Upper lobe of left lung (tissue), 6 donors: ENCODE results near the gene NOM1. TPM values are rescaled to one million over a fixed set of nuclear protein-coding genes. Genes with fewer than 3 reads are reported as not detected.
"Not testable (repeated sequence)": the region's sequence is repeated elsewhere in the genome, so short reads cannot be mapped to it uniquely, and the experiment has no call there.

ENCODE experiments used
- ATAC-seq, 2 donors: fragments of 200-7000 bp; cut with Tn5 transposase; one replicate each; pipeline ENCODE4 v1.9.1; 2022; ENCODE audit warnings: mild to moderate bottlenecking in 2 of 2, moderate library complexity in 2 of 2; ENCODE audit not compliant: low FRiP score in 2 of 2
- DNase-seq, 2 donors: peaks; one replicate each; pipeline ENCODE4 v3.0.0-alpha.2; 2019 to 2020
- H3K27ac ChIP-seq, 4 donors: fragments of 200-600 bp; sonication (generic); one replicate each; pipeline ENCODE4 v1.5.1; 2016 to 2019
- H3K27me3 ChIP-seq, 4 donors: fragments of 200-600 bp; sonication (generic); one replicate each; pipeline ENCODE4 v1.5.1; 2017 to 2019
- H3K36me3 ChIP-seq, 4 donors: fragments of 200-600 bp; sonication (generic); one replicate each; pipeline ENCODE4 v1.5.1; 2016 to 2019
- H3K4me1 ChIP-seq, 4 donors: fragments of 200-600 bp; sonication (generic); one replicate each; pipeline ENCODE4 v1.5.1; 2018 to 2019
- H3K4me3 ChIP-seq, 4 donors: fragments of 200-600 bp; sonication (generic); one replicate each; pipeline ENCODE4 v1.5.1; 2017 to 2019; ENCODE audit warnings: mild to moderate bottlenecking in 2 of 4, moderate library complexity in 1 of 4
- H3K9me3 ChIP-seq, 4 donors: fragments of 200-600 bp; sonication (generic); one replicate each; pipeline ENCODE4 v1.5.1; 2018 to 2019
- CTCF ChIP-seq, 6 experiments: fragments of 450-650 bp in 4 of 6; fragments of 200-600 bp in 2 of 6; sonication (generic) in 2 of 6; IDR thresholded peaks; one replicate each; pipeline ENCODE4 v1.5.1; 2016 to 2019; ENCODE audit warnings: antibody characterized with exemption in 6 of 6
- EP300 ChIP-seq, 4 donors: sonication (generic); formaldehyde crosslinking; IDR thresholded peaks; one replicate each; pipeline ENCODE4 v1.5.1; 2017; ENCODE audit warnings: antibody characterized with exemption in 4 of 4, control low read depth in 2 of 4
- POLR2A ChIP-seq, 4 donors: fragments of 450-650 bp; IDR thresholded peaks; one replicate each; pipeline ENCODE4 v1.5.1; 2016 to 2017; ENCODE audit warnings: antibody characterized with exemption in 4 of 4, mild to moderate bottlenecking in 2 of 4
- POLR2AphosphoS5 ChIP-seq, 2 donors: sonication (generic); formaldehyde crosslinking; IDR thresholded peaks; one replicate each; pipeline ENCODE4 v1.5.1; 2017; ENCODE audit warnings: antibody characterized with exemption in 2 of 2
- WGBS, 2 donors: methylation state at CpG; one replicate each; pipeline ENCODE4 v1.1.5; 2017 to 2018; 5-methylcytosine and 5-hydroxymethylcytosine counted together
- total RNA-seq, 6 donors: library from RNA; depleted of rRNA in 4 of 6; stranded (reverse); fragments of >200 nt in 4 of 6; gene quantifications; one replicate each; pipeline versions ENCODE4 v1.1.0 to v1.2.1, GENCODE V29; 2016 to 2021
- donor health status: DM: no; HTN: no; CAD: no; lungs with moderate emphysema.
- donor health status: DM: no; HTN: yes; CAD: no; lungs with severe emphysema.

Gene NOM1
- total RNA-seq, 6 donors from 2014 or later: 18.7 to 49.2 (median 22.8) TPM

GRCh38 chr7:156943091-156944041 lies 6.1 kb upstream of the NOM1 start:
- DNase-seq: peak in 1 of 2 donors; percentile 70
- no peak overlapping the region for H3K4me3 ChIP-seq
- no peaks in the 10 kb centered on the region for H3K9me3 ChIP-seq
- H3K36me3 ChIP-seq: no peaks in the 10 kb centered on the region
- H3K27me3 ChIP-seq: peaks cover 0 to 6% (median 2%) of the 10 kb centered on the region in 4 donors
- ATAC-seq: peak; percentile 19 to 52
- H3K4me1 ChIP-seq: peaks cover 0 to under 1% (median 0%) of the 10 kb centered on the region in 4 donors
- no peak for TF ChIP-seq EP300 (IDR thresholded peaks at IDR 0.05)
- no peak for TF ChIP-seq CTCF (IDR thresholded peaks at IDR 0.05)
- no peak for TF ChIP-seq POLR2AphosphoS5 (IDR thresholded peaks at IDR 0.05)
- no peak for TF ChIP-seq POLR2A (IDR thresholded peaks at IDR 0.05)
- H3K27ac ChIP-seq: no peak overlapping the region
- 29 to 52% methylated on average over 27 to 28 of the region's 36 CpGs for whole genome bisulfite sequencing, 2 donors

GRCh38 chr7:156944876-156945275 lies 4.6 kb upstream of the NOM1 start:
- Histone ChIP-seq H3K9me3 (no peaks in the 10 kb centered on the region), H3K36me3 (no peaks in the 10 kb centered on the region), H3K27ac (no peak overlapping the region), H3K4me1 (peaks cover 0 to 11% (median 3%) of the 10 kb centered on the region in 4 donors), H3K27me3 (peaks cover 0 to 6% (median 2%) of the 10 kb centered on the region in 4 donors), H3K4me3 (no peak overlapping the region)
- TF ChIP-seq POLR2AphosphoS5 (IDR thresholded peaks at IDR 0.05) (no peak), EP300 (IDR thresholded peaks at IDR 0.05) (no peak), POLR2A (IDR thresholded peaks at IDR 0.05) (no peak)
- DNase-seq (no peak), ATAC-seq (no peak)
- WGBS, 2 donors: 45 to 75% methylated on average over 5 to 9 of the region's 9 CpGs

DNA sequence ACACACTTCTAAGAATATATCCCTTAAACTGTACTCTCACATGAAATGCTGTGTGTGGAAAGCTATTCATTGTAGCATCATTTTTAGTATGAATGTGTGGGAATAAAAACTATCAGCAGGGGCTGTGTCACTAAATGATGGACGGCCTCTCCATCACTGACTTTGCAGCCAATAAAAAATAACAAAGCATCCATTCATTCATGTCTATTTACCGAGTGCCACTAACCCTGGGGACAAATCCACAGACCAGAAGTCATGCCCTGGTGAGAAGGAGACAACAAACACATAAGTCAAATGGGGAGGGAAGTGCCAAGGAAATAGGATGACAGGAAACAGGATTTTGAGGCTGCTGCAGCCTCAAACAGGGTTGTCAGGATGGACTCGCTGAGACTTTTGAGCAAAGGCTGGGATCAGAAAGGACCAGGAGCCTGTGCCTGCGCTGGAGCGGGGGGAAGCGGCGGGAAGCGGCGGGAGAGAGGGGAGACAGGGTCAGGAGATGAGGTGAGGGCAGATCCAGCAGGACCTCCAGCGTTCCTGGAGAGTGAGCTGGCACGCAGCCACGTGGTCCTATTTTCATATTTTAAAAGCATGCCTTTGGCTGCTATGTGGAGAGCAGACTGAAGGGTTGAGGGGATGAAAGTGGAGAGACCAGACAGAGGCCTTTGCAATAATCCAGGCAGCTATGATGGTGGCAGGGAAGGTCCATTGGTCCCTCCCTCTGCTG lies 2.2 kb upstream of the NOM1 start:
- H3K4me1 ChIP-seq: peaks cover 20 to 35% (median 24%) of the 10 kb centered on the region in 4 donors
- H3K27ac ChIP-seq: no peak overlapping the region
- 52 to 70% methylated on average over 12 of the region's 12 CpGs for WGBS, 2 donors
- H3K4me3 ChIP-seq: no peak overlapping the region
- ATAC-seq: no peak
- TF ChIP-seq EP300 (IDR thresholded peaks at IDR 0.05): no peak
- no peak for TF ChIP-seq CTCF (IDR thresholded peaks at IDR 0.05)
- no peak for TF ChIP-seq POLR2A (IDR thresholded peaks at IDR 0.05)
- no peak for TF ChIP-seq POLR2AphosphoS5 (IDR thresholded peaks at IDR 0.05)
- no peak for DNase-seq
- no peaks in the 10 kb centered on the region for H3K9me3 ChIP-seq
- peaks cover 0 to 6% (median 2%) of the 10 kb centered on the region in 4 donors for H3K27me3 ChIP-seq
- peaks cover 0 to 3% (median 0%) of the 10 kb centered on the region in 4 donors for H3K36me3 ChIP-seq

GRCh38 chr7:156948361-156948760 lies 1.2 kb upstream of the NOM1 start:
- Histone ChIP-seq H3K36me3 (peaks cover under 1 to 14% (median 9%) of the 10 kb centered on the region in 4 donors), H3K27ac (peak overlapping the region in 1 of 4 donors; percentile 76), H3K4me1 (peaks cover 20 to 42% (median 24%) of the 10 kb centered on the region in 4 donors), H3K9me3 (no peaks in the 10 kb centered on the region), H3K27me3 (no peaks in the 10 kb centered on the region), H3K4me3 (peak overlapping the region in 2 of 4 donors; percentile 99 to 100)
- TF ChIP-seq POLR2AphosphoS5 (IDR thresholded peaks at IDR 0.05): no peak
- no peak for TF ChIP-seq EP300 (IDR thresholded peaks at IDR 0.05)
- no peak for TF ChIP-seq POLR2A (IDR thresholded peaks at IDR 0.05)
- no peak for TF ChIP-seq CTCF (IDR thresholded peaks at IDR 0.05)
- 80 to 92% methylated on average over 12 of the region's 12 CpGs for whole genome bisulfite sequencing, 2 donors
- DNase-seq (no peak), ATAC-seq (no peak)

GRCh38 chr7:156950381-156950858 lies 908 bp downstream of the NOM1 start:
- no peaks in the 10 kb centered on the region for H3K27me3 ChIP-seq
- peaks cover 20 to 42% (median 24%) of the 10 kb centered on the region in 4 donors for H3K4me1 ChIP-seq
- no peaks in the 10 kb centered on the region for H3K9me3 ChIP-seq
- ATAC-seq: no peak
- peak overlapping the region; percentile 79 to 100 (median 100) for H3K4me3 ChIP-seq
- TF ChIP-seq CTCF (IDR thresholded peaks at IDR 0.05) (no peak), POLR2A (IDR thresholded peaks at IDR 0.05) (no peak), POLR2AphosphoS5 (IDR thresholded peaks at IDR 0.05) (no peak), EP300 (IDR thresholded peaks at IDR 0.05) (no peak)
- peak overlapping the region in 2 of 4 donors; percentile 47 to 76 for H3K27ac ChIP-seq
- DNase-seq: no peak
- H3K36me3 ChIP-seq: peaks cover 7 to 34% (median 28%) of the 10 kb centered on the region in 4 donors
- 3% methylated on average over 21 of the region's 21 CpGs for WGBS, 2 donors

DNA sequence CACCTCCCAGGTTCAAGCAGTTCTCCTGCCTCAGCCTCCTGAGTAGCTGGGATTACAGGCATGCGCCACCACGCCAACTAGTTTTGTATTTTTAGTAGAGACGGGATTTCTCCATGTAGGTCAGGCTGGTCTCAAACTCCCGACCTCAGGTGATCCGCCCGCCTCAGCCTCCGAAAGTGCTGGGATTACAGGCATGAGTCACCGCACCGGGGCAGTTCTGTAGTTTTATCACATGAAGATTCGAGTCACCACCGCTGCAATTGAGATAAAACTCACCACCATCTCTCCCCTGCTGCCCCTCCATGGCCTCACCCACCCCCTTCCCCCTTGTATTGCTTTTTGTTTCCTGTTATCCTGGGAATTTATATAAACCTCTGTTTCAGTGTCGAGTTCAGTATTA lies 3.7 kb downstream of the NOM1 start:
- Histone ChIP-seq H3K36me3 (peaks cover 7 to 59% (median 52%) of the 10 kb centered on the region in 4 donors), H3K4me1 (peaks cover 20 to 42% (median 24%) of the 10 kb centered on the region in 4 donors)
- not testable (repeated sequence) for DNase-seq, H3K27ac ChIP-seq, H3K4me3 ChIP-seq, H3K27me3 ChIP-seq, H3K9me3 ChIP-seq, ATAC-seq
- 83 to 90% methylated on average over 11 to 12 of the region's 12 CpGs for WGBS, 2 donors
